ENCODE measurements around the gene RNF14. TPM values are rescaled to one million over a fixed set of nuclear protein-coding genes. Genes with fewer than 3 reads are reported as not detected.

RNF14 gene, protein sequence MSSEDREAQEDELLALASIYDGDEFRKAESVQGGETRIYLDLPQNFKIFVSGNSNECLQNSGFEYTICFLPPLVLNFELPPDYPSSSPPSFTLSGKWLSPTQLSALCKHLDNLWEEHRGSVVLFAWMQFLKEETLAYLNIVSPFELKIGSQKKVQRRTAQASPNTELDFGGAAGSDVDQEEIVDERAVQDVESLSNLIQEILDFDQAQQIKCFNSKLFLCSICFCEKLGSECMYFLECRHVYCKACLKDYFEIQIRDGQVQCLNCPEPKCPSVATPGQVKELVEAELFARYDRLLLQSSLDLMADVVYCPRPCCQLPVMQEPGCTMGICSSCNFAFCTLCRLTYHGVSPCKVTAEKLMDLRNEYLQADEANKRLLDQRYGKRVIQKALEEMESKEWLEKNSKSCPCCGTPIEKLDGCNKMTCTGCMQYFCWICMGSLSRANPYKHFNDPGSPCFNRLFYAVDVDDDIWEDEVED
- 45.9 to 61.4 TPM (median 55.0 TPM) in 5 replicates for total RNA-seq (2022; extraction: Qiagen RNA extraction; ENCODE audit: low read depth)

GRCh38 chr5:141968914-141969608, at the start of gene RNF14:
Gene RNF14, plus strand, starts transcription at chr5:141969105. Its CDS starts 4,484 bp downstream, at chr5:141973589.

GRCh38 chr5:141923448-141924313, 45.2 kb upstream of the RNF14 start, which contains the start of gene DELE1:
Gene DELE1, plus strand, starts transcription at chr5:141923871. Its CDS starts 71 bp downstream, at chr5:141923942.

GRCh38 chr5:141958113-141958512, 10.8 kb upstream of the RNF14 start, which contains the start of gene PCDH12:
Gene PCDH12, minus strand, starts transcription at chr5:141958202. Its CDS starts 351 bp downstream, at chr5:141957851.

DNA sequence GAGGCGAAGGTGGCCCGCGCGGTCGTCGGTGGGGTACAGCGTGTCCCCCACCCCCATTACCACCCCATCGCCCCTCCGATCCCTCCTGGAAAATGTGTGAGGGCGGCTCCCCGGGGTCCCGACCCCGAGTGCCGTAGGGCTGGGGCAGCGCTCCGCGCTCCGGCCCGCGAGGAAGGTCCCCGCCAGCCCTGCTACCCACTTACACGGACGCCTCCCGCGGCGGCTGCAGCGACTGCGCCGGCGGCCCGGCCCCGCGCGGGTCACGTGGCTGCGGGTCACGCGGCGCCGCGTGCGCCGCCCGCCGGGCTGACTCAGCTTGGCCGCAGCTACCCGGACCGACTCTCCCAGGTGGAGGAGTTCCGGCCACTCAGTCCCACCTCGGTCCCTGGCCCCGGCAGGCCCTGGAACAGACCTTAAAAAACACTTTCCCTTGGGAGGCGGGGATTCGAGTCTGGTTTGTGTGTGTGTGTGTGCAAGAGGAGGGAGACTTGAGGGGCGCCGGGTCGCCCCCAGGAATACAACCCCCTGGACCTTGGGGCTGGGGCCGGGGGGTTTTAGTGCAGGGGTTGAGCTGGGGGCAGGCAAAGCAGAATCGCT, 44.0 kb downstream of the RNF14 start, which contains the start of gene GNPDA1:
Gene GNPDA1 (minus strand): TSS at position 236 of the 597 bp plus-strand sequence. CDS start 992 bp downstream, outside the sequence.

Other genes starting within 250 kb of the RNF14 start
- gene PCDH1, start 90.7 kb upstream of the RNF14 start, total RNA-seq (2022; extraction: Qiagen RNA extraction; ENCODE audit: low read depth) = 1.6 to 4.8 TPM (median 3.1 TPM) in 5 replicates
- gene DELE1, start 45.2 kb upstream of the RNF14 start, total RNA-seq (2022; extraction: Qiagen RNA extraction; ENCODE audit: low read depth) = 38.5 to 65.4 TPM (median 56.0 TPM) in 5 replicates
- gene PCDH12, start 10.9 kb upstream of the RNF14 start, total RNA-seq (2022; extraction: Qiagen RNA extraction; ENCODE audit: low read depth) = 0.02 TPM in 1 of 5 replicates, not detected in the others
- 61.0 to 76.4 TPM (median 65.2 TPM) in 5 replicates for gene GNPDA1, start 43.9 kb downstream of the RNF14 start, total RNA-seq (2022; extraction: Qiagen RNA extraction; ENCODE audit: low read depth)
- 36.6 to 57.2 TPM (median 51.9 TPM) in 5 replicates for gene NDFIP1, start 139.7 kb downstream of the RNF14 start, total RNA-seq (2022; extraction: Qiagen RNA extraction; ENCODE audit: low read depth)

All from A549 treated with ZK216348 at 1 μM for 4 hours (cell line).